ENCODE results near the gene AATK. TPM values are rescaled to one million over a fixed set of nuclear protein-coding genes. Genes with fewer than 3 reads are reported as not detected.
A peak's percentile ranks its signal among the peaks of the same experiment; 100 is the strongest.

Gene AATK
- total and polyA plus RNA-seq, 2 of the 4 experiments (the other 2 are of a cell fraction), result under 0.01 to 0.21 TPM

DNA sequence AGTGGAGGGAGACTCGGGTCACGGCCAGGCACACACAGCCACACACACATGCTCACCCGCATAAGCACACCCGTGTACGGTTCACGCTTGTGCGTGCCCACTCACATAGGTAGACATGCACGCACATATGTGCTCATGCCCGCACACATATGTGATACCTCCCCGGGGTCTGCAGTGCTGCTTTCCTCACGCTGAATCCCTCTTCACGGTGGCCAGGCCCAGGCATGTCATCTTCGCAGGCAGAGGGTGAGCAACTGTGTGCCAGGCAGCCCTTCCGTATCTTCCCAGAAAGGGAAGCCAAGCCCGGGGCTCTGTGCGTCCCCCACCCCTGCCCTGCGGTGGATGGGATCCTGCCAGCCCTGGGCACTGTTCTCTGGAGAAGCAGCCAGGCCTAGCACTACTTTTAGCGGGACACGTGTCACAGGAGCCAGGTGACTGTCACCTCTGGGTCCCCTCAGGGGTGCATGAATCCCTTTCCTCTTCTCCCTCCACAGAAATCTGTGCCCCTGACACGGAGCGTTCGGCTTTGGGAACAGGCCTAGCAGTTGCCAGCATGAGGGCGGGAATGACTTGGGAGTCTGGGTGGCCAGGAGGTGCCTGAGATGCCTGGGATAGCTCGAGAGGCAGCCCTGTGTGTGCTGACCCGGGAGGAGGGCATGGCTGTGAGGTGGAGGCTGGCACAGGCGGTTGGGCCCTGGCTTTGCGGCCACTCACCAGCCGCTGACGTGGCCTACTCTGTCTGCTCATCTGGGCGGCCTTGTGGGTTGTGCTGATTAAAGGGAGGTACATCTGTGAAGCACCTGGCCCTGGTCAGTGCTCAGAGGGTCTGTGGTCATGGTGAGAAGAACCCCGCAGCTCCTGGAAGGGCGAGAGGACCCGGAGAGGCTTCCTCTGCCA, 83.6 kb downstream of the AATK start:
- peak overlapping the region; percentile 42 for H2AK9ac ChIP-seq (replicated peaks; ENCODE audit: low read depth, low read length, poor library complexity)
- no peak overlapping the region for H3K14ac ChIP-seq (replicated peaks; ENCODE audit: low read depth, low read length)
- no peak overlapping the region for H3K4me3 ChIP-seq (ENCODE audit: insufficient read depth, low read depth, low read length)
- H2BK20ac ChIP-seq (ENCODE audit: low read depth, low read length), result no peak overlapping the region
- H3K23ac ChIP-seq (ENCODE audit: low read depth, low read length), result no peak overlapping the region
- no peaks in the 10 kb centered on the region for H3K27me3 ChIP-seq (ENCODE audit: control insufficient read depth, insufficient read depth, low read length)
- intact Hi-C loops (cut with micrococcal nuclease), result no loop called here
- POLR2A ChIA-PET (ENCODE audit: unreplicated experiment), result no interaction called here
- no peaks in the 10 kb centered on the region; the same call in 1 of the 2 replicates for H4K20me1 ChIP-seq (ENCODE audit: insufficient read depth, low read length)
- no peaks in the 10 kb centered on the region for H3K9me1 ChIP-seq (ENCODE audit: insufficient read depth, low read length)
- dilution Hi-C loops (cut with HindIII; ENCODE audit: low sequenced_read_pairs, unreplicated experiment), result no loop called here
- no peak overlapping the region for H4K5ac ChIP-seq (ENCODE audit: low read depth, low read length)
- no peak overlapping the region for H3K9ac ChIP-seq (ENCODE audit: low read depth, low read length)
- no peak overlapping the region for H3K56ac ChIP-seq (ENCODE audit: extremely low read depth, insufficient read depth, low read length)
- no peak overlapping the region for H4K8ac ChIP-seq (ENCODE audit: low read depth in 2 of 2, low read length in 2 of 2)
- H3K4me1 ChIP-seq (ENCODE audit: control insufficient read depth, insufficient read depth, low read length), result no peaks in the 10 kb centered on the region
- H2AK5ac ChIP-seq (ENCODE audit: low read depth, low read length), result no peak overlapping the region
- no peak overlapping the region for H3K18ac ChIP-seq (ENCODE audit: low read depth, low read length)
- in situ Hi-C loops (cut with MboI; ENCODE audit: low sequenced_read_pairs), result no loop called here
- H2BK120ac ChIP-seq (ENCODE audit: low read depth, low read length), result no peak overlapping the region
- no peak for TF ChIP-seq SMC3 (IDR thresholded peaks at IDR 0.05; ENCODE audit: low read depth, low read length)
- TF ChIP-seq, protein P1, sequence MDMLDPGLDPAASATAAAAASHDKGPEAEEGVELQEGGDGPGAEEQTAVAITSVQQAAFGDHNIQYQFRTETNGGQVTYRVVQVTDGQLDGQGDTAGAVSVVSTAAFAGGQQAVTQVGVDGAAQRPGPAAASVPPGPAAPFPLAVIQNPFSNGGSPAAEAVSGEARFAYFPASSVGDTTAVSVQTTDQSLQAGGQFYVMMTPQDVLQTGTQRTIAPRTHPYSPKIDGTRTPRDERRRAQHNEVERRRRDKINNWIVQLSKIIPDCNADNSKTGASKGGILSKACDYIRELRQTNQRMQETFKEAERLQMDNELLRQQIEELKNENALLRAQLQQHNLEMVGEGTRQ (IDR thresholded peaks at IDR 0.05; ENCODE audit: low read depth, low read length), result no peak
- no peak for TF ChIP-seq CHD1 (IDR thresholded peaks at IDR 0.05; ENCODE audit: low read depth, low read length)
- no peak for TF ChIP-seq POLR2A (IDR thresholded peaks at IDR 0.05; ENCODE audit: low read depth, low read length)
- no peak overlapping the region for H2AFZ ChIP-seq (replicated peaks; ENCODE audit: low read length, poor library complexity)
- H3K36me3 ChIP-seq (ENCODE audit: control insufficient read depth, insufficient read depth, low read length), result peaks cover 9% of the 10 kb centered on the region; the same call in 1 of the 2 replicates
- no peak overlapping the region for H3K4me2 ChIP-seq (ENCODE audit: low read depth, low read length)
- no peak for ATAC-seq (ENCODE audit: low read depth)
- no TSS peak for BruUV-seq (replicated peaks)
- H3K27ac ChIP-seq (ENCODE audit: insufficient read depth, low read length), result no peak overlapping the region
- H2BK5ac ChIP-seq (ENCODE audit: low read depth, low read length, poor library complexity, severe bottlenecking), result no peak overlapping the region
- H3K79me1 ChIP-seq (ENCODE audit: low read depth in 1 of 2, low read length in 2 of 2), result 0 out of 4 replicates have a peak, but pooled peaks cover 0 to 3% of the 10 kb centered on the region in 2 experiments
- no peaks in the 10 kb centered on the region for H3K9me3 ChIP-seq (ENCODE audit: control insufficient read depth, insufficient read depth, low read length)
- no peak overlapping the region for H4K91ac ChIP-seq (ENCODE audit: insufficient read depth, low read depth, low read length)
- WGBS, 2 experiments (ENCODE audit: extremely low coverage in 2 of 2, insufficient read length in 1 of 2), result 95% methylated on average over 20 of the region's 33 CpGs; no CpG with 5 or more reads in 1 of the 2 experiments
- CTCF ChIA-PET, result no interaction called here
- no peak for DNase-seq
- no peak overlapping the region for H3K4ac ChIP-seq (ENCODE audit: low read depth, low read length)
- H2BK15ac ChIP-seq (ENCODE audit: low read depth, low read length), result no peak overlapping the region

All from IMR-90 (cell line).